Right cardiac atrium (tissue), 5 donors: Measurements from ENCODE around the gene OVCA2. TPM values are rescaled to one million over a fixed set of nuclear protein-coding genes. Genes with fewer than 3 reads are reported as not detected.

Experiments used
- ATAC-seq, 2 donors: fragments of 200-7000 bp; cut with Tn5 transposase; one replicate each; pipeline versions ENCODE4 v1.8.0 to v1.9.1; 2020; ENCODE audit warnings: moderate library complexity in 2 of 2, mild to moderate bottlenecking in 1 of 2
- DNase-seq, 3 donors: peaks; one replicate each; pipeline ENCODE4 v3.0.0-alpha.2; 2020
- H3K27ac ChIP-seq: one replicate; pipeline ENCODE4 v1.5.1; 2013; ENCODE audit warnings: mild to moderate bottlenecking, low read length, control low read depth, moderate library complexity
- H3K27me3 ChIP-seq: one replicate; pipeline ENCODE4 v1.6.1; 2013; ENCODE audit not compliant: control insufficient read depth, insufficient read depth
- H3K4me1 ChIP-seq: one replicate; pipeline ENCODE4 v1.6.1; 2013; ENCODE audit warnings: low read length; ENCODE audit not compliant: control insufficient read depth, insufficient read depth
- H3K4me3 ChIP-seq: one replicate; pipeline ENCODE4 v1.5.1; 2013; ENCODE audit warnings: low read length, control low read depth
- H3K9me3 ChIP-seq: one replicate; pipeline ENCODE4 v1.6.1; 2013; ENCODE audit warnings: low read length; ENCODE audit not compliant: control insufficient read depth
- WGBS: extraction: QIAGEN DNeasy Blood & Tissue Kit; methylation state at CpG from one replicate; pipeline ENCODE4 v1.1.7; 2013; 5-methylcytosine and 5-hydroxymethylcytosine counted together
- intact Hi-C, 4 donors: fragments of 100-400 bp; cut with DNase I; formaldehyde crosslinking; loops; one replicate each; pipeline versions ENCODE4 v1.11.0 to v1.14.0; 2022 to 2023
- polyA plus RNA-seq: library from polyadenylated mRNA; stranded (reverse); fragments of 200-250 nt; gene quantifications from one replicate; pipeline ENCODE4 v1.2.3, GENCODE V29; 2013
- total RNA-seq, 4 donors: library from RNA; stranded (reverse); fragmentation: NEBNext Ultra II Directional; extraction: Animal tissue kit (Norgen Biotek cat#: 25700); gene quantifications; one replicate each; pipeline ENCODE4 v1.2.1, GENCODE V29; 2021
- donor health status: healthy with polysubstance abuse.
- donor health status: DM: no; HTN: yes; CAD: no.
- donor health status: DM: no; HTN: no; CAD: no.
- donor health status: DM: no; HTN: yes; CAD: no; lungs with severe emphysema.
- donor health status: DM: yes; HTN: yes; CAD: no.

The OVCA2 gene
- total and polyA plus RNA-seq, 5 donors: 15.3 to 35.6 (median 22.1) TPM

DNA sequence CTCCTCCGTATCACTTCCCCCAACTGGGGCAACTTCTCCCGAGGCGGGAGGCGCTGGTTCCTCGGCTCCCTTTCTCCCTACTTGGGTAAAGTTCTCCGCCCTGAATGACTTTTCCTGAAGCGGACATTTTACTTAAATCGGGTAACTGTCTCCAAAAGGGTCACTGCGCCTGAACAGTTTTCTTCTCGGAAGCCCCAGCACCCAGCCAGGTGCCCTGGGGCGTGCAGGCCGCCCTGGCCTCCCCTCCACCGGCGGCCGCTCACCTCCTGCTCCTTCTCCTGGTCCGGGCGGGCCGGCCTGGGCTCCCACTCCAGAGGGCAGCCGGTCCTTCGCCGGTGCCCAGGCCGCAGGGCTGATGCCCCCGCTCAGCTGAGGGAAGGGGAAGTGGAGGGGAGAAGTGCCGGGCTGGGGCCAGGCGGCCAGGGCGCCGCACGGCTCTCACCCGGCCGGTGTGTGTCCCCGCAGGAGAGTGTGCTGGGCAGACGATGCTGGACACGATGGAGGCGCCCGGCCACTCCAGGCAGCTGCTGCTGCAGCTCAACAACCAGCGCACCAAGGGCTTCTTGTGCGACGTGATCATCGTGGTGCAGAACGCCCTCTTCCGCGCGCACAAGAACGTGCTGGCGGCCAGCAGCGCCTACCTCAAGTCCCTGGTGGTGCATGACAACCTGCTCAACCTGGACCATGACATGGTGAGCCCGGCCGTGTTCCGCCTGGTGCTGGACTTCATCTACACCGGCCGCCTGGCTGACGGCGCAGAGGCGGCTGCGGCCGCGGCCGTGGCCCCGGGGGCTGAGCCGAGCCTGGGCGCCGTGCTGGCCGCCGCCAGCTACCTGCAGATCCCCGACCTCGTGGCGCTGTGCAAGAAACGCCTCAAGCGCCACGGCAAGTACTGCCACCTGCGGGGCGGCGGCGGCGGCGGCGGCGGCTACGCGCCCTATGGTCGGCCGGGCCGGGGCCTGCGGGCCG is 14.7 kb downstream of the OVCA2 start:
- no peak for ATAC-seq
- peak overlapping the region; percentile 81 for H3K4me3 ChIP-seq
- no peaks in the 10 kb centered on the region for H3K27me3 ChIP-seq
- intact Hi-C loops: loop anchor here in 1 of 4 donors (5.0 kb wide), 1 partner anchor 186 kb away; no protein-coding TSS in a partner anchor
- DNase-seq: peak; percentile 49 to 80 (median 75)
- 12% methylated on average over 85 of the region's 85 CpGs for WGBS
- H3K27ac ChIP-seq: peak overlapping the region; percentile 9
- no peaks in the 10 kb centered on the region for H3K9me3 ChIP-seq
- no peaks in the 10 kb centered on the region for H3K4me1 ChIP-seq

DNA sequence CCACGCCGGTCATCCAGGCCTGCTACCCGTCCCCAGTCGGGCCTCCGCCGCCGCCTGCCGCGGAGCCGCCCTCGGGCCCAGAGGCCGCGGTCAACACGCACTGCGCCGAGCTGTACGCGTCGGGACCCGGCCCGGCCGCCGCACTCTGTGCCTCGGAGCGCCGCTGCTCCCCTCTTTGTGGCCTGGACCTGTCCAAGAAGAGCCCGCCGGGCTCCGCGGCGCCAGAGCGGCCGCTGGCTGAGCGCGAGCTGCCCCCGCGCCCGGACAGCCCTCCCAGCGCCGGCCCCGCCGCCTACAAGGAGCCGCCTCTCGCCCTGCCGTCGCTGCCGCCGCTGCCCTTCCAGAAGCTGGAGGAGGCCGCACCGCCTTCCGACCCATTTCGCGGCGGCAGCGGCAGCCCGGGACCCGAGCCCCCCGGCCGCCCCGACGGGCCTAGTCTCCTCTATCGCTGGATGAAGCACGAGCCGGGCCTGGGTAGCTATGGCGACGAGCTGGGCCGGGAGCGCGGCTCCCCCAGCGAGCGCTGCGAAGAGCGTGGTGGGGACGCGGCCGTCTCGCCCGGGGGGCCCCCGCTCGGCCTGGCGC is 15.4 kb downstream of the OVCA2 start:
- ATAC-seq (no peak), DNase-seq (peak in 1 of 3 donors; percentile 44)
- Histone ChIP-seq H3K27me3 (no peaks in the 10 kb centered on the region), H3K4me3 (peak overlapping the region; percentile 81), H3K27ac (peak overlapping the region; percentile 9), H3K9me3 (no peaks in the 10 kb centered on the region), H3K4me1 (no peaks in the 10 kb centered on the region)
- 14% methylated on average over 81 of the region's 81 CpGs for WGBS
- intact Hi-C loops: loop anchor here in 1 of 4 donors (5.0 kb wide), 1 partner anchor 185 kb away; no protein-coding TSS in a partner anchor

DNA sequence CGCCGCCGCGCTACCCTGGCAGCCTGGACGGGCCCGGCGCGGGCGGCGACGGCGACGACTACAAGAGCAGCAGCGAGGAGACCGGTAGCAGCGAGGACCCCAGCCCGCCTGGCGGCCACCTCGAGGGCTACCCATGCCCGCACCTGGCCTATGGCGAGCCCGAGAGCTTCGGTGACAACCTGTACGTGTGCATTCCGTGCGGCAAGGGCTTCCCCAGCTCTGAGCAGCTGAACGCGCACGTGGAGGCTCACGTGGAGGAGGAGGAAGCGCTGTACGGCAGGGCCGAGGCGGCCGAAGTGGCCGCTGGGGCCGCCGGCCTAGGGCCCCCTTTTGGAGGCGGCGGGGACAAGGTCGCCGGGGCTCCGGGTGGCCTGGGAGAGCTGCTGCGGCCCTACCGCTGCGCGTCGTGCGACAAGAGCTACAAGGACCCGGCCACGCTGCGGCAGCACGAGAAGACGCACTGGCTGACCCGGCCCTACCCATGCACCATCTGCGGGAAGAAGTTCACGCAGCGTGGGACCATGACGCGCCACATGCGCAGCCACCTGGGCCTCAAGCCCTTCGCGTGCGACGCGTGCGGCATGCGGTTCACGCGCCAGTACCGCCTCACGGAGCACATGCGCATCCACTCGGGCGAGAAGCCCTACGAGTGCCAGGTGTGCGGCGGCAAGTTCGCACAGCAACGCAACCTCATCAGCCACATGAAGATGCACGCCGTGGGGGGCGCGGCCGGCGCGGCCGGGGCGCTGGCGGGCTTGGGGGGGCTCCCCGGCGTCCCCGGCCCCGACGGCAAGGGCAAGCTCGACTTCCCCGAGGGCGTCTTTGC is 16.2 kb downstream of the OVCA2 start:
- no peaks in the 10 kb centered on the region for H3K9me3 ChIP-seq
- peaks cover 2% of the 10 kb centered on the region for H3K4me1 ChIP-seq
- 21% methylated on average over 98 of the region's 98 CpGs for WGBS
- no peaks in the 10 kb centered on the region for H3K27me3 ChIP-seq
- no peak for ATAC-seq
- intact Hi-C loops: loop anchor here in 2 of 4 donors (2.0 to 5.0 kb wide), 2 partner anchors 33 to 184 kb away; no protein-coding TSS in a partner anchor
- peak overlapping the region; percentile 9 for H3K27ac ChIP-seq
- peak in 2 of 3 donors; percentile 75 to 77 for DNase-seq
- peak overlapping the region; percentile 81 for H3K4me3 ChIP-seq

DNA sequence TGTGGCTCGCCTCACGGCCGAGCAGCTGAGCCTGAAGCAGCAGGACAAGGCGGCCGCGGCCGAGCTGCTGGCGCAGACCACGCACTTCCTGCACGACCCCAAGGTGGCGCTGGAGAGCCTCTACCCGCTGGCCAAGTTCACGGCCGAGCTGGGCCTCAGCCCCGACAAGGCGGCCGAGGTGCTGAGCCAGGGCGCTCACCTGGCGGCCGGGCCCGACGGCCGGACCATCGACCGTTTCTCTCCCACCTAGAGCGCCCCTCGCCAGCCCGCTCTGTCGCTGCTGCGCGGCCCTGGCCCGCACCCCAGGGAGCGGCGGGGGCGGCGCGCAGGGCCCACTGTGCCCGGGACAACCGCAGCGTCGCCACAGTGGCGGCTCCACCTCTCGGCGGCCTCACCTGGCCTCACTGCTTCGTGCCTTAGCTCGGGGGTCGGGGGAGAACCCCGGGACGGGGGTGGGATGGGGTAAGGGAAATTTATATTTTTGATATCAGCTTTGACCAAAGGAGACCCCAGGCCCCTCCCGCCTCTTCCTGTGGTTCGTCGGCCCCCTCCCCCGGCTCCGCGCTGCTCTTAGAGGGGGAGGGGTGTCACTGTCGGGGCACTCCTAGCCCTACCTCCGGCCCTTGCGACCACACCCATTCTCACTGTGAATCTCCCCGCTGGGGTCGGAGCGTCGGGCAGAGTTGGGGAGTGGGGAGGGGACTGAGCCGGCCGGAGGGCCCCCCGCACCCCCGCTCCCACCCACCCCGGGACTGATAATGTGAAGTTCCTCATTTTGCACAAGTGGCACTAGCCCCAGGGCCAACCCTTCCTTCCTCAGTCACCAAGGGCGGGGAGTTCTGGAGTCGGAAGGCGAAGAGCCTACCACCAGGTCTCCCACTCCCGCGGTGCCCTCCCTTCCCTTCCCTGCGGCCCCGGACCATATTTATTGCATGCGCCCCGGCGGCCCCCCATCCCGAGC is 17.0 kb downstream of the OVCA2 start:
- peaks cover 2% of the 10 kb centered on the region for H3K4me1 ChIP-seq
- peak overlapping the region; percentile 81 for H3K4me3 ChIP-seq
- H3K27me3 ChIP-seq: no peaks in the 10 kb centered on the region
- ATAC-seq: peak; percentile 3 to 21
- peak; percentile 80 to 94 (median 93) for DNase-seq
- 13% methylated on average over 78 of the region's 78 CpGs for WGBS
- intact Hi-C loops: loop anchor here in 2 of 4 donors (2.0 to 5.0 kb wide), 2 partner anchors 32 to 183 kb away; no protein-coding TSS in a partner anchor
- H3K9me3 ChIP-seq: no peaks in the 10 kb centered on the region
- peak overlapping the region; percentile 90 for H3K27ac ChIP-seq

DNA sequence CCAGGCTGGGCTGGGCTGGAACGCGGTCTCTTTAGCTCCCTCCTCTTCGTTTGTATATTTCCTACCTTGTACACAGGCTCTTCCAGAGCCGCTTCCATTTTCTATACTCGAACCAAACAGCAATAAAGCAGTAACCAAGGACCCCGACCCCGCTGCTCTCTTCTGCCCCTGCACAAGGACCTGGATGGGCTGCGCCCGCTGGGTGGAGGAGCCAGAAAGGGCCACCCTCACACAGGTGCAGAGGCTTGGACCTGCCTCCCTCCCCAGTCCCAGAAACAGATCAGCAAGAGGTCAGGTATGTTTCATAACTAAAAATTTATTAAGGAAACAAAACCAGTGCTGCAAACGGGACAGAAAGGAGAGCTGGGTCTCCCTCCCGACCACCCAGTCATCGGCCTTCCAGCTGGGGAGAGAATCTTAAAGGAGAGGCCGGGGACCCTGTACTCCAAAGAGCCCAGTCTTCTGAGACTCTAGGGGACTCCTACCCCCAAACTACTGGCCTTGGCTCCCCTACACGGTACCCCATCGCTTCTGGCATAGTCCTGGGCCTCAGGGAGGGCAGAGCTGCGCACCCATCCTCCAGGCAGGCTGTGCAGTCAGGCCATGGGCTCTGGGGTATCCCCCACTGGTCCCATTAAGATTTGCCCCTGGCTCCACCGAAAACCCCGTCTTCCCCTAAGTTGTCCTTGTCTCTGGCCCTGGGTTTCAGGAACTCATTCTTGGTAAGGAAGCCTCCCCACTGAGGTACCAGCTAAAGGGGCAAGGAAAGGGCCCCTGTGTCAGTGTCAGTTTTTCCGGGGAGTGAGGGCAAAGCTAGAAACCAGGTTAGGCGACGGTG is 17.9 kb downstream of the OVCA2 start:
- Histone ChIP-seq H3K27ac (peak overlapping the region; percentile 90), H3K27me3 (no peaks in the 10 kb centered on the region), H3K4me1 (peaks cover 2% of the 10 kb centered on the region), H3K9me3 (no peaks in the 10 kb centered on the region), H3K4me3 (peak overlapping the region; percentile 81)
- ATAC-seq: no peak
- 50% methylated on average over 21 of the region's 21 CpGs for WGBS
- DNase-seq: no peak
- intact Hi-C loops: loop anchor here in 3 of 4 donors (2.0 to 10.0 kb wide), 4 partner anchors 31 to 183 kb away; no protein-coding TSS in a partner anchor

DNA sequence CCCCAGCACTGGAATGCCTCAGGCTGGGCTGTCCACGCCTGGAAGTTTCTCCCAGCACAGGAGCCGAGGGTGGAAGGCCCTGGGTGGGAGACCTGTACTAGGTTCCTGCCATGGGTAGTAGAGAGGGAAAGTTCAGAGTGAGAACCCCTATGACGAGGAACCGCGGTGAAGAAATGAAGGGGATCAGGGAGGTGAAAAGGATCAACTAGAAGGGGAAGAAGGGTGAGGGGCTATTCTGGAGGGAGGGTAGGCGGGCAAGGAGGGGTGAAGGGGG is 18.5 kb downstream of the OVCA2 start:
- H3K9me3 ChIP-seq: no peaks in the 10 kb centered on the region
- no peaks in the 10 kb centered on the region for H3K27me3 ChIP-seq
- DNase-seq (no peak), ATAC-seq (no peak)
- no peak overlapping the region for H3K4me3 ChIP-seq
- intact Hi-C loops: loop anchor here in 2 of 4 donors (5.0 to 10.0 kb wide), 2 partner anchors 64 to 117 kb away; no protein-coding TSS in a partner anchor
- peak overlapping the region; percentile 90 for H3K27ac ChIP-seq
- peaks cover 2% of the 10 kb centered on the region for H3K4me1 ChIP-seq
- 49% methylated on average over 6 of the region's 6 CpGs for WGBS

DNA sequence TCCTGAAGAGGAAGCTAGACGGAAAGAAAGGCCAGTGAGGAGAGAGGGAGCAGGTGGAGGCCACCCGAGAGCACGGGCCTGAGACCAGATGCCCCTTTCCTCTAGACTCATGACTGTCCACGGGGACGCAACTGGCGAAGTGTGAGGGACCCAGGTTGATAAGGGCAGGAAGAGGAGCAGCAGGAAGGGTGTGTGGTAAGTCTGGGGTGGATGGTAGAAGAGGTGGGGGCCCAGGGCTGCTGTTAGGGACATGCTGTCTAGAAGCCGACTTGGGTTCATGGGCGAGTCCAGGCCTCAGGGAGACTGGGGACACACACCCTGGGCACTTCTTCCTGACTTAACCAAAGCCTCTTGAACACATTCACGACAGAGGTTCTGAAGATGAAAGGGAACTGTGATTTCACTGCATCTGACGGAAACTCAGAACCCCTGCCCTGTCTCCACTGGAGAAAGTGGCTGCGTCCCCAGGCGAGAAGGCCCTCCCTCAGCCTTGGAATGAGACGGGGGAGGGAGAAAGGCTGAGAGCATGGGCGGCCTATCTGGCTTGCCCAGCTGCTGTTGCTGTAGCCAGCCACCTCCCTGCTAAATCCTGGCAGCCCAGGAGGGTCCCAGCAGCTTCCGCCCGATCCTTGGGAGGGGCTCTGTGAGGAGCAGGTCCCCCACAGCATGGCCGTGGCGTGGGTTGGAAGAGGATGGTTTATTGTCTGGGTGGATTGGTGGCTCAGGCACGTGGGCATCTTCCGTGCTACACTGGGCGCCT is 19.0 kb downstream of the OVCA2 start:
- intact Hi-C loops: loop anchor here in 2 of 4 donors (5.0 to 10.0 kb wide), 2 partner anchors 64 to 116 kb away; no protein-coding TSS in a partner anchor
- Histone ChIP-seq H3K27me3 (no peaks in the 10 kb centered on the region), H3K4me3 (no peak overlapping the region), H3K27ac (peak overlapping the region; percentile 90), H3K9me3 (no peaks in the 10 kb centered on the region), H3K4me1 (peaks cover 2% of the 10 kb centered on the region)
- peak; percentile 64 to 86 (median 82) for DNase-seq
- peak; percentile 12 to 13 for ATAC-seq
- WGBS: 50% methylated on average over 21 of the region's 21 CpGs

DNA sequence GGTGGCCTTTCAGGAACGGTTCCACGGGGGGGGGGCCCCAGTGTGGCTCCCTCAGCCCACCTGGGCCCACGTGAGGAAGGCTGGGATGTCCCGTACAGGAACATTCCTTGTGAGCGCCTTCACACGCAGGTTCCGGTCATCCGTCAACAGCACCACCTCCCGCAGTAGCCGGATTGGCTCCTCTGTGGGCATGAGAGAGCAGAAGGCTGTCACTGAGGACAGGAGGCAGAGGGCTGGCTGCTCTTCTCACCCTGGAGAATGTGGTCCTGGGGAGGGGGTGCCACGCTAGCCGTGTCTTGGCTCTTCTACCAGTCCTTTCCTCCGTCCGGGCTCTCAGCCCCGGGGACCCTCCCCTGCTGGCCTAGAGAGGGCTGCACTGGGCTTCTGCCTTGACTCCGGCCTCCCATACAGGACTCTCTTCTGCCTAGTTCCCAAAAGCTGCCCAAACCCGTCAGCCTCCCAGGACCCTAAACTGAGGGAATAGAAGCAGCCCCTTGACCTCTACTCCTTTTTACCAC is 19.7 kb downstream of the OVCA2 start:
- intact Hi-C loops: loop anchor here in 2 of 4 donors (5.0 to 10.0 kb wide), 2 partner anchors 63 to 116 kb away; no protein-coding TSS in a partner anchor
- ATAC-seq: peak in 1 of 2 donors; percentile 0
- H3K4me3 ChIP-seq: no peak overlapping the region

More for the DNA sequence above, 19.7 kb downstream of the OVCA2 start:
- Histone ChIP-seq H3K27me3 (no peaks in the 10 kb centered on the region), H3K9me3 (no peaks in the 10 kb centered on the region), H3K4me1 (peaks cover 3% of the 10 kb centered on the region), H3K27ac (peak overlapping the region; percentile 90)
- peak in 1 of 3 donors; percentile 63 for DNase-seq
- 60% methylated on average over 17 of the region's 17 CpGs for WGBS
